LNCaP clone FGC (cell line): ENCODE measurements around the gene GPATCH8.
"Not testable (repeated sequence)": the region's sequence is repeated elsewhere in the genome, so short reads cannot be mapped to it uniquely, and the experiment has no call there.

ENCODE experiments used
- DNase-seq: peaks from one replicate; pipeline ENCODE4 v3.0.0-alpha.2; 2011; ENCODE audit warnings: low read depth
- H3K4me3 ChIP-seq: 2 replicates; pipeline ENCODE4 v1.5.1; 2011; ENCODE audit warnings: mild to moderate bottlenecking, low read depth, low read length, control low read depth
- TF ChIP-seq, protein P1 (sequence below): IDR thresholded peaks from 2 replicates; pipeline ENCODE4 v1.5.1; 2012; ENCODE audit warnings: mild to moderate bottlenecking; ENCODE audit not compliant: control insufficient read depth, insufficient read depth; ENCODE audit errors: extremely low read depth

Gene GPATCH8

DNA sequence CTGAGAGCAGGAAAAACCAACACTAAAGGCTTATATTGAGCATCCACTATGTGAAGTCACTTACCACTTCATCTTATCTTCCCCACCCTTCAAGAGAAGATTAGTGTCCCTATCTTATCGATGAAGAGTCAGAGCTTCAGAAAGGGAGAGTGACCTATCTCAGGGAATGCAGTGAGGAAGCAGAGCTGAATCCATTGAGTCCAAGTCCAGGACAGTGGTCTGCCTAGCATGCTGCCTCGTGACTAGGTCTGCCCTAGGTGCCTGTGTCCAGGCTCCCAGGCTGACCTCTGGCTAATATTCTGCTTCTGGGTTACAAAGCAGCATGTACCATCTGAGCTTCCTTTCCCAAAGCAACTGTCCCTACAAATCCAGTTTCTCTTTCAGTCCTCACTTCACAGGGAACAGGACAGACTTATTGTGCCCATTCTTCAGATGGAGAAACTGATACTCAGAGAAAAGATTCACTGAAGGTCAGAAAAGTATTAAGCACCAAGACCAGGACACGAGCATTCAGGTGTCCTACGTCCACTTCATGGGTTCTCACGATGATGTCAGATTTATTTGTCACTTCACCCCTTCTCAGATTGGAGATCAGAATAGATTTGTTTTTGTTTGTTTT lies 40.8 kb upstream of the GPATCH8 start:
- no peak for DNase-seq
- TF ChIP-seq, protein P1, sequence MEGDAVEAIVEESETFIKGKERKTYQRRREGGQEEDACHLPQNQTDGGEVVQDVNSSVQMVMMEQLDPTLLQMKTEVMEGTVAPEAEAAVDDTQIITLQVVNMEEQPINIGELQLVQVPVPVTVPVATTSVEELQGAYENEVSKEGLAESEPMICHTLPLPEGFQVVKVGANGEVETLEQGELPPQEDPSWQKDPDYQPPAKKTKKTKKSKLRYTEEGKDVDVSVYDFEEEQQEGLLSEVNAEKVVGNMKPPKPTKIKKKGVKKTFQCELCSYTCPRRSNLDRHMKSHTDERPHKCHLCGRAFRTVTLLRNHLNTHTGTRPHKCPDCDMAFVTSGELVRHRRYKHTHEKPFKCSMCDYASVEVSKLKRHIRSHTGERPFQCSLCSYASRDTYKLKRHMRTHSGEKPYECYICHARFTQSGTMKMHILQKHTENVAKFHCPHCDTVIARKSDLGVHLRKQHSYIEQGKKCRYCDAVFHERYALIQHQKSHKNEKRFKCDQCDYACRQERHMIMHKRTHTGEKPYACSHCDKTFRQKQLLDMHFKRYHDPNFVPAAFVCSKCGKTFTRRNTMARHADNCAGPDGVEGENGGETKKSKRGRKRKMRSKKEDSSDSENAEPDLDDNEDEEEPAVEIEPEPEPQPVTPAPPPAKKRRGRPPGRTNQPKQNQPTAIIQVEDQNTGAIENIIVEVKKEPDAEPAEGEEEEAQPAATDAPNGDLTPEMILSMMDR, result no peak
- H3K4me3 ChIP-seq, result no peak overlapping the region

DNA sequence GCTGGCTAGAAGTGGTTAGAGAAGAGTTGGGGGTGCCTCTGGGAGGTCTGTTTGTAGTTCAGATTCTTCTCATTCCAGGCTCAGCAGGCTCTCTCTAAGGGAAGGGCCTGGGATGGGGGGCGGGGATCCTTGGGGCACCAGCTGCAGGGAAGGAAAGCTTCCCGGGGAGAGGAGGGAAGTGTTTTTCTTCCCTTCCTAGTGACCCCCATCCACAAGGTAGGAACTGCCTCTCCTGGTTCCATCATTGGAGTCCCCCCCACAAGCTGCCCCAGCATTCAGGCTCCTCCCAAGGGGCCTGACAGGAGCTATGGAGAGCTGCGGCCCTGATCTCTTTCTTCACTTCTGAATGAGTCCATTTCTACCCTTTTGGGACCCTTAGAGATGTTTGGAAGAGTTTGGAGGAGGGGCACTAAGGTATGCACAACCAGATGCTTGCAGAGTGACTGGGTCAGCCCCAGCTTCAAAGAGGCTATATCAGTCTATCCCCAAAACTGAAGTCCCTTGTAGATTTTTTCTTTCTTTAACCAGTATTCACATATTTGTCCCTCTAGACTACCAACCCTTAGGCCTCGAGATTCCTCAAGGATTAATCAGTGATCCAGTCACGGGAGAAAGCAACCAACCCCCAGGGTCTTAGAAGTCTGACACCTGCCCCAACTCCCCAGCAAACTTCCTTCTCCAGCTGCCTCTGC lies 40.2 kb upstream of the GPATCH8 start:
- no peak overlapping the region for H3K4me3 ChIP-seq
- TF ChIP-seq, protein P1, result no peak
- no peak for DNase-seq

DNA sequence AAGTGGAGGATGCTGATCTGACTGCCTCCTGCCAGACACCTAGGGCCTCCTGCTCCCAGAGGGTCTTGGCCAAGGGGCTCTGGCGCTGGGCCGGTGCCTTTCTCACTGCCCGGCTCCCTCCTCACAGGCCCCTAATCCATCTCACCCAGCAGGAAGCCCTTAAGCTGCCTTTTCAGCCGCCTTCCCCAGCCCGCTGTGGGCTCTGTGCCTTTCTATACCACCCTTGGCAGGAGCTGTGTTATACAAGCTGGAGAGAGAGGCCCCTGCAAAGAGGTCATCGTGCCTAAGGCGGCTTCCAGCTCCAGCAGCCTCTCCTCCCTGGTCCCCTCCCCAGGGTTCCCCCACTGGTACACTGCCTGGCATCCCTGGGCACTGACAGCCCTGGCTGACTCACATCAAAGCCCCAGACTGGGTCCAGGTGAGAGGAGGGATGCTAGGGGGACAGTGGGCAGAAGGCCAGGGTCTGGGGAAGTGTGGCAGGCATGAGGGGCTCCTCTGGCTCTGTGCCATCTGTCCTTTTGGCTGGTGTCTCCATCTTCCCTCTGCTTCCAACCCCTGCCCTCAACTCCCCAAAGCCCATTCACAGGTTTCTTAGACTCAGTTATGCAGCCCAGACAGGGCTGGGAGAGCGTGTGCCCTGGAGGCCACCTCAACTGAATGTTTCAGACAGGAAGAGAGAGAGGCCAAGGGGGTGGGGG lies 38.8 kb upstream of the GPATCH8 start:
- H3K4me3 ChIP-seq, result no peak overlapping the region
- DNase-seq, result no peak
- TF ChIP-seq, protein P1, result no peak

DNA sequence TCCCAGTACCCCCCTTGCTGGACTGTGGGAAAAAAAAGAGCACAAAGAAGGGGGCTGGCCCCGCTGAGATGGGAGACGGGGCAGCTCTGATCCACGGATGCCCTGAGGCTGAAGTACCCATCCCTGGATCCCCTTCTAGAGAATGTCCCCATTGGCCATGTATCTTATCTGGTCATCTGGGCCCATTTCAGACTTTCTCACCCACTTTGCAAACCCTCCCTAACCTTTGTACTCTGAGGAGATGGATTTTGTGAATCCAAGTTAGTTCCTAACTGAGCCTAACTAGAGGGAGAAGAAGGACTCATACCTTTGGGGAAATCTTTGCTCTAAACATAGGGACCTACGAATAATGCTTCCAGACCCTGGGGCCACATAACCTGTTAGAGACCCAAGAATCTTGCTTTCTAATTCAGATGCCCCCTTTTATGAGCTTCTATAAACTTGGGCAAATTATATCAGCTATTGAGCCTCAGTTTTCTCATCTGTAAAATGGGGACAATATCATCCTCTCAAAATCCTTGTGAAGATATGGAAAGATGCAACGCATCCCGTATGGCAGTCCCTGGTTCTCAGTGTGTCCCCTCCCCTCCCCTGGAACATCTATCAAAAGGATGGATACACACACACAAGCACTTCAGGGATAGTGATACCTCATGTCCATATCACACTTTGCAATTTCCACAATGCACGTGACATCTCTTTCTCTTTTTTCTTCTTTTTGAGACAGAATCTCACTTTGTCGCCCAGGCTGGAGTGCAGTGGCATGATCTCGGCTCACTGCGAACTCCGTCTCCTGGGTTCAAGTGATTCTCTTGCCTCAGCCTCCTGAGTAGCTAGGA lies 37.3 kb upstream of the GPATCH8 start:
- no peak overlapping the region for H3K4me3 ChIP-seq
- DNase-seq, result no peak
- TF ChIP-seq, protein P1, result no peak

DNA sequence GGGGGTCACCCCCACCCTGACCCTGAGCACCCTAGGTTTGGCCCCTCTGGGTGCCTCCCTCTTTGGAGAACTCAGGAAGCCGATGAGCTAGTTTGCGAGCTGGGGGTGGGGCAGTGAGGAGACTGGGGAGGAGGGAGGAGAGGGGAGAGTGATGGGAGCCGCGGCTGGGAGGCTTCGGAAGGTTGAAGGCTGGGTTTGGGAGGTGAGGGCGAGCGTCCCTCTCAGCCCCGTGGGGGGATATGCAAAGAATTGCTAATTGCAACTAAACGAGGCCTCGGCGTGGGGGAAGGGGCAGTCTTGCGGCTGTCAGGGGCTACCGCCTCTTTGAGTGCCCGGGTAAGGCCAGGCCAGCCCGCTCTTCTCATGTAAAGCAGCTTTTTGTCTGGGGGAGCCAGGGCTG lies 36.5 kb upstream of the GPATCH8 start:
- TF ChIP-seq, protein P1, result no peak
- no peak overlapping the region for H3K4me3 ChIP-seq
- no peak for DNase-seq

DNA sequence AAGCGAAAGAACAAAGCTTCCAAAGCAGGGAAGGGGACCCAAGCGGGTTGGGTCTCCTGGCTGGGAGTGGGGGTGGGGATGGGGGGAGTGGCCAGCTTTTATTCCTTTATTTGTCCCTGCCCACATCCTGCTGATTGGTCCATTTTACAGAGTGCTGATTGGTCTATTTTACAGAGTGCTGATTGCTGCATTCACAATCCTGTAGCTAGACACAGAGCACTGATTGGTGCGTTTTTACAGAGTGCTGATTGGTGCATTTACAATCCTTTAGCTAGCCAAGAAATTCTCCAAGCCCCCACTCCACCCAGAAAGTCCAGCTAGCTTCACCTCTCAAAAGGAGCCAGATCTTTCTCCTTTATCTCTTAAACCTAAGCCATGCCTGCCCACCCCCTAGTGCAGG lies 34.7 kb upstream of the GPATCH8 start:
- DNase-seq, H3K4me3 ChIP-seq: not testable (repeated sequence)
